Stomach (tissue), 4 donors: ENCODE data around the gene CPAMD8.
A peak's percentile ranks its signal among the peaks of the same experiment; 100 is the strongest.

Experiments used
- CTCF ChIP-seq, 7 experiments: fragments of 450-650 bp in 4 of 7; fragments of 200-600 bp in 3 of 7; sonication (generic) in 3 of 7; IDR thresholded peaks; one replicate each; pipeline ENCODE4 v1.5.1; 2016 to 2019; ENCODE audit warnings: antibody characterized with exemption in 7 of 7, control low read depth in 2 of 7, mild to moderate bottlenecking in 1 of 7
- EP300 ChIP-seq: sonication (generic); formaldehyde crosslinking; IDR thresholded peaks from one replicate; pipeline ENCODE4 v1.6.1; 2017; ENCODE audit warnings: antibody characterized with exemption

GRCh38 chr19:17052439-17052838, 25.8 kb upstream of the CPAMD8 start:
- TF ChIP-seq CTCF (IDR thresholded peaks at IDR 0.05): peak in 5 of 7 experiments; percentile 11 to 54 (median 51)
- TF ChIP-seq EP300: no peak
